Measurements from ENCODE around the gene SH3GL3.

Gene SH3GL3

GRCh38 chr15:83556068-83556467 lies 108.9 kb downstream of the SH3GL3 start:
- Histone ChIP-seq H3K9me3 (ENCODE audit: control insufficient read depth in 5 of 5, low read length in 5 of 5) (no peaks in the 10 kb centered on the region), H3K27me3 (ENCODE audit: control insufficient read depth in 5 of 5, insufficient read depth in 4 of 5, low read length in 5 of 5) (peaks cover 0 to 4% (median 0%) of the 10 kb centered on the region in 5 donors), H3K4me1 (ENCODE audit: control insufficient read depth in 5 of 5, insufficient read depth in 5 of 5, low read length in 5 of 5) (no peaks in the 10 kb centered on the region), H3K9ac (ENCODE audit: low read length in 5 of 5) (no peak overlapping the region), H3K27ac (ENCODE audit: low read depth, low read length) (no peak overlapping the region), H3K36me3 (ENCODE audit: control insufficient read depth in 5 of 5, insufficient read depth in 5 of 5, low read length in 5 of 5) (no peaks in the 10 kb centered on the region), H3K4me3 (ENCODE audit: low read depth in 1 of 5, low read length in 5 of 5) (no peak overlapping the region)

- H3K4me3 ChIP-seq (ENCODE audit: low read depth in 1 of 5, low read length in 5 of 5): no peak overlapping the region
- H3K27ac ChIP-seq (ENCODE audit: low read depth, low read length): no peak overlapping the region
- no peak overlapping the region for H3K9ac ChIP-seq (ENCODE audit: low read length in 5 of 5)
- peaks cover 0 to 4% (median 0%) of the 10 kb centered on the region in 5 donors for H3K27me3 ChIP-seq (ENCODE audit: control insufficient read depth in 5 of 5, insufficient read depth in 4 of 5, low read length in 5 of 5)
- H3K9me3 ChIP-seq (ENCODE audit: control insufficient read depth in 5 of 5, low read length in 5 of 5): no peaks in the 10 kb centered on the region
- H3K4me1 ChIP-seq (ENCODE audit: control insufficient read depth in 5 of 5, insufficient read depth in 5 of 5, low read length in 5 of 5): no peaks in the 10 kb centered on the region
- no peaks in the 10 kb centered on the region for H3K36me3 ChIP-seq (ENCODE audit: control insufficient read depth in 5 of 5, insufficient read depth in 5 of 5, low read length in 5 of 5)
Measured at GRCh38 chr15:83556754-83557153, 109.6 kb downstream of the SH3GL3 start.

- Histone ChIP-seq H3K9me3 (ENCODE audit: control insufficient read depth in 5 of 5, low read length in 5 of 5) (no peaks in the 10 kb centered on the region), H3K36me3 (ENCODE audit: control insufficient read depth in 5 of 5, insufficient read depth in 5 of 5, low read length in 5 of 5) (no peaks in the 10 kb centered on the region), H3K4me1 (ENCODE audit: control insufficient read depth in 5 of 5, insufficient read depth in 5 of 5, low read length in 5 of 5) (no peaks in the 10 kb centered on the region), H3K27me3 (ENCODE audit: control insufficient read depth in 5 of 5, insufficient read depth in 4 of 5, low read length in 5 of 5) (peaks cover 0 to 4% (median 0%) of the 10 kb centered on the region in 5 donors), H3K4me3 (ENCODE audit: low read depth in 1 of 5, low read length in 5 of 5) (no peak overlapping the region), H3K27ac (ENCODE audit: low read depth, low read length) (no peak overlapping the region), H3K9ac (ENCODE audit: low read length in 5 of 5) (no peak overlapping the region)
Measured at GRCh38 chr15:83558146-83558545, 111.0 kb downstream of the SH3GL3 start.

- Histone ChIP-seq H3K36me3 (ENCODE audit: control insufficient read depth in 5 of 5, insufficient read depth in 5 of 5, low read length in 5 of 5) (no peaks in the 10 kb centered on the region), H3K27ac (ENCODE audit: low read depth, low read length) (no peak overlapping the region), H3K4me3 (ENCODE audit: low read depth in 1 of 5, low read length in 5 of 5) (no peak overlapping the region), H3K9ac (ENCODE audit: low read length in 5 of 5) (no peak overlapping the region), H3K4me1 (ENCODE audit: control insufficient read depth in 5 of 5, insufficient read depth in 5 of 5, low read length in 5 of 5) (no peaks in the 10 kb centered on the region), H3K9me3 (ENCODE audit: control insufficient read depth in 5 of 5, low read length in 5 of 5) (no peaks in the 10 kb centered on the region), H3K27me3 (ENCODE audit: control insufficient read depth in 5 of 5, insufficient read depth in 4 of 5, low read length in 5 of 5) (peaks cover 0 to 4% (median 0%) of the 10 kb centered on the region in 5 donors)
Measured at GRCh38 chr15:83559310-83559966, 112.3 kb downstream of the SH3GL3 start.

- no peaks in the 10 kb centered on the region for H3K4me1 ChIP-seq (ENCODE audit: control insufficient read depth in 5 of 5, insufficient read depth in 5 of 5, low read length in 5 of 5)
- H3K9ac ChIP-seq (ENCODE audit: low read length in 5 of 5): no peak overlapping the region
- H3K36me3 ChIP-seq (ENCODE audit: control insufficient read depth in 5 of 5, insufficient read depth in 5 of 5, low read length in 5 of 5): no peaks in the 10 kb centered on the region
- no peak overlapping the region for H3K4me3 ChIP-seq (ENCODE audit: low read depth in 1 of 5, low read length in 5 of 5)
- no peaks in the 10 kb centered on the region for H3K9me3 ChIP-seq (ENCODE audit: control insufficient read depth in 5 of 5, low read length in 5 of 5)
- H3K27ac ChIP-seq (ENCODE audit: low read depth, low read length): no peak overlapping the region
- H3K27me3 ChIP-seq (ENCODE audit: control insufficient read depth in 5 of 5, insufficient read depth in 4 of 5, low read length in 5 of 5): peaks cover 0 to 4% (median 0%) of the 10 kb centered on the region in 5 donors
Measured at GRCh38 chr15:83561661-83562060, 114.5 kb downstream of the SH3GL3 start.

GRCh38 chr15:83565138-83565537 lies 118.0 kb downstream of the SH3GL3 start:
- Histone ChIP-seq H3K4me3 (ENCODE audit: low read depth in 1 of 5, low read length in 5 of 5) (no peak overlapping the region), H3K27me3 (ENCODE audit: control insufficient read depth in 5 of 5, insufficient read depth in 4 of 5, low read length in 5 of 5) (peaks cover 0 to under 1% (median 0%) of the 10 kb centered on the region in 5 donors), H3K27ac (ENCODE audit: low read depth, low read length) (no peak overlapping the region), H3K9me3 (ENCODE audit: control insufficient read depth in 5 of 5, low read length in 5 of 5) (no peaks in the 10 kb centered on the region), H3K9ac (ENCODE audit: low read length in 5 of 5) (no peak overlapping the region), H3K36me3 (ENCODE audit: control insufficient read depth in 5 of 5, insufficient read depth in 5 of 5, low read length in 5 of 5) (no peaks in the 10 kb centered on the region), H3K4me1 (ENCODE audit: control insufficient read depth in 5 of 5, insufficient read depth in 5 of 5, low read length in 5 of 5) (no peaks in the 10 kb centered on the region)

GRCh38 chr15:83565553-83566159 lies 118.5 kb downstream of the SH3GL3 start:
- Histone ChIP-seq H3K27me3 (ENCODE audit: control insufficient read depth in 5 of 5, insufficient read depth in 4 of 5, low read length in 5 of 5) (no peaks in the 10 kb centered on the region), H3K4me1 (ENCODE audit: control insufficient read depth in 5 of 5, insufficient read depth in 5 of 5, low read length in 5 of 5) (no peaks in the 10 kb centered on the region), H3K36me3 (ENCODE audit: control insufficient read depth in 5 of 5, insufficient read depth in 5 of 5, low read length in 5 of 5) (no peaks in the 10 kb centered on the region), H3K27ac (ENCODE audit: low read depth, low read length) (no peak overlapping the region), H3K9ac (ENCODE audit: low read length in 5 of 5) (no peak overlapping the region), H3K9me3 (ENCODE audit: control insufficient read depth in 5 of 5, low read length in 5 of 5) (no peaks in the 10 kb centered on the region), H3K4me3 (ENCODE audit: low read depth in 1 of 5, low read length in 5 of 5) (no peak overlapping the region)

- Histone ChIP-seq H3K27ac (ENCODE audit: low read depth, low read length) (no peak overlapping the region), H3K4me1 (ENCODE audit: control insufficient read depth in 5 of 5, insufficient read depth in 5 of 5, low read length in 5 of 5) (no peaks in the 10 kb centered on the region), H3K27me3 (ENCODE audit: control insufficient read depth in 5 of 5, insufficient read depth in 4 of 5, low read length in 5 of 5) (no peaks in the 10 kb centered on the region), H3K4me3 (ENCODE audit: low read depth in 1 of 5, low read length in 5 of 5) (no peak overlapping the region), H3K9me3 (ENCODE audit: control insufficient read depth in 5 of 5, low read length in 5 of 5) (no peaks in the 10 kb centered on the region), H3K36me3 (ENCODE audit: control insufficient read depth in 5 of 5, insufficient read depth in 5 of 5, low read length in 5 of 5) (no peaks in the 10 kb centered on the region), H3K9ac (ENCODE audit: low read length in 5 of 5) (no peak overlapping the region)
Measured at GRCh38 chr15:83567318-83567717, 120.2 kb downstream of the SH3GL3 start.

GRCh38 chr15:83569341-83569740 lies 122.2 kb downstream of the SH3GL3 start:
- no peaks in the 10 kb centered on the region for H3K36me3 ChIP-seq (ENCODE audit: control insufficient read depth in 5 of 5, insufficient read depth in 5 of 5, low read length in 5 of 5)
- no peaks in the 10 kb centered on the region for H3K4me1 ChIP-seq (ENCODE audit: control insufficient read depth in 5 of 5, insufficient read depth in 5 of 5, low read length in 5 of 5)
- no peak overlapping the region for H3K4me3 ChIP-seq (ENCODE audit: low read depth in 1 of 5, low read length in 5 of 5)
- H3K9me3 ChIP-seq (ENCODE audit: control insufficient read depth in 5 of 5, low read length in 5 of 5): no peaks in the 10 kb centered on the region
- H3K27ac ChIP-seq (ENCODE audit: low read depth, low read length): no peak overlapping the region
- no peak overlapping the region for H3K9ac ChIP-seq (ENCODE audit: low read length in 5 of 5)
- H3K27me3 ChIP-seq (ENCODE audit: control insufficient read depth in 5 of 5, insufficient read depth in 4 of 5, low read length in 5 of 5): no peaks in the 10 kb centered on the region

- no peaks in the 10 kb centered on the region for H3K27me3 ChIP-seq (ENCODE audit: control insufficient read depth in 5 of 5, insufficient read depth in 4 of 5, low read length in 5 of 5)
- no peak overlapping the region for H3K27ac ChIP-seq (ENCODE audit: low read depth, low read length)
- H3K4me1 ChIP-seq (ENCODE audit: control insufficient read depth in 5 of 5, insufficient read depth in 5 of 5, low read length in 5 of 5): no peaks in the 10 kb centered on the region
- no peak overlapping the region for H3K4me3 ChIP-seq (ENCODE audit: low read depth in 1 of 5, low read length in 5 of 5)
- no peaks in the 10 kb centered on the region for H3K9me3 ChIP-seq (ENCODE audit: control insufficient read depth in 5 of 5, low read length in 5 of 5)
- H3K9ac ChIP-seq (ENCODE audit: low read length in 5 of 5): no peak overlapping the region
- H3K36me3 ChIP-seq (ENCODE audit: control insufficient read depth in 5 of 5, insufficient read depth in 5 of 5, low read length in 5 of 5): no peaks in the 10 kb centered on the region
Measured at GRCh38 chr15:83570756-83571155, 123.6 kb downstream of the SH3GL3 start.
